PC-9 (cell line): ENCODE measurements around the gene BCL6B. TPM values are rescaled to one million over a fixed set of nuclear protein-coding genes. Genes with fewer than 3 reads are reported as not detected.
"Not testable (repeated sequence)": the region's sequence is repeated elsewhere in the genome, so short reads cannot be mapped to it uniquely, and the experiment has no call there.

Source experiments
- BruUV-seq: library from RNA; stranded (reverse); fragments of 400-500 nt; replicated peaks from 2 replicates; lab custom pipeline; 2021; lab: Mats Ljungman, UMichigan
- CTCF ChIA-PET: fragments of 300-600 bp; sonication (Branson Sonifier 250); formaldehyde crosslinking; loops from one replicate; lab custom pipeline; 2022; ENCODE audit warnings: antibody characterized with exemption; lab: Charles Lee
- POLR2A ChIA-PET: fragments of 300-600 bp; sonication (Branson Sonifier 250); formaldehyde crosslinking; loops from one replicate; lab custom pipeline; 2022; ENCODE audit warnings: antibody characterized with exemption; ENCODE audit not compliant: unreplicated experiment; lab: Charles Lee
- DNase-seq, 2 experiments: peaks; one replicate each; pipeline versions ENCODE4 v3.0.0 to v3.0.0-alpha.2; 2015 to 2022; ENCODE audit warnings: mixed read lengths in 1 of 2
- H2AFZ ChIP-seq: fragments of 200-600 bp; sonication (generic); 2 replicates; pipeline ENCODE4 v1.8.1; 2017; ENCODE audit warnings: antibody characterized with exemption
- H3F3A ChIP-seq: fragments of 200-600 bp; sonication (generic); 2 replicates; pipeline ENCODE4 v1.8.1; 2017; ENCODE audit warnings: antibody characterized with exemption, mild to moderate bottlenecking, low read depth; ENCODE audit not compliant: insufficient read depth
- H3K27ac ChIP-seq: fragments of 200-600 bp; sonication (generic); 2 replicates; pipeline ENCODE4 v1.6.1; 2016; ENCODE audit warnings: mixed run types
- H3K27me3 ChIP-seq: fragments of 200-600 bp; sonication (generic); 2 replicates; pipeline ENCODE4 v1.6.1; 2016; ENCODE audit warnings: low read depth, mixed run types; ENCODE audit not compliant: insufficient read depth
- H3K36me3 ChIP-seq: fragments of 200-600 bp; sonication (generic); 2 replicates; pipeline ENCODE4 v1.6.1; 2016; ENCODE audit warnings: low read depth, mixed run types
- H3K4me1 ChIP-seq: fragments of 200-600 bp; sonication (generic); replicated peaks from 2 replicates; pipeline ENCODE4 v1.6.1; 2016; ENCODE audit warnings: mixed run types; ENCODE audit not compliant: insufficient read depth
- H3K4me2 ChIP-seq: fragments of 200-600 bp; sonication (generic); 2 replicates; pipeline ENCODE4 v1.6.1; 2017; ENCODE audit warnings: mixed run types
- H3K4me3 ChIP-seq: fragments of 200-600 bp; sonication (generic); 2 replicates; pipeline ENCODE4 v1.6.1; 2016; ENCODE audit warnings: mixed run types
- H3K79me2 ChIP-seq: fragments of 200-600 bp; sonication (generic); 2 replicates; pipeline ENCODE4 v1.6.1; 2017; ENCODE audit warnings: low read depth, mixed run types
- H3K9me2 ChIP-seq: fragments of 200-600 bp; sonication (generic); 2 replicates; pipeline ENCODE4 v1.8.1; 2017; ENCODE audit warnings: mild to moderate bottlenecking; ENCODE audit not compliant: insufficient read depth
- H3K9me3 ChIP-seq: fragments of 200-600 bp; sonication (generic); 2 replicates; pipeline ENCODE4 v1.8.1; 2016; ENCODE audit warnings: low read depth; ENCODE audit not compliant: insufficient read depth
- H4K20me1 ChIP-seq: fragments of 200-600 bp; sonication (generic); 2 replicates; pipeline ENCODE4 v1.8.1; 2017; ENCODE audit not compliant: insufficient read depth
- EZH2 ChIP-seq: fragments of 200-600 bp; sonication (generic); IDR thresholded peaks from 2 replicates; pipeline ENCODE4 v1.8.0; 2017; ENCODE audit warnings: antibody characterized with exemption, low read depth
- intact Hi-C: fragments of 100-400 bp; cut with micrococcal nuclease; formaldehyde crosslinking; loops from one replicate; pipeline ENCODE4 v1.10.0; 2022; ENCODE audit not compliant: unreplicated experiment
- total RNA-seq: library from RNA; stranded (reverse); gene quantifications from 2 replicates; pipeline ENCODE4 v1.2.3, GENCODE V29; 2021
- TF ChIP-seq, protein P1 (sequence below): fragments of 200-600 bp; sonication (generic); conservative IDR thresholded peaks from 2 replicates; pipeline ENCODE4 v1.6.1; 2017; ENCODE audit warnings: mixed run types, antibody characterized with exemption, mild to moderate bottlenecking, moderate library complexity

BCL6B gene
- total RNA-seq, 1 experiment from 2014 or later, result 0.28 TPM

DNA sequence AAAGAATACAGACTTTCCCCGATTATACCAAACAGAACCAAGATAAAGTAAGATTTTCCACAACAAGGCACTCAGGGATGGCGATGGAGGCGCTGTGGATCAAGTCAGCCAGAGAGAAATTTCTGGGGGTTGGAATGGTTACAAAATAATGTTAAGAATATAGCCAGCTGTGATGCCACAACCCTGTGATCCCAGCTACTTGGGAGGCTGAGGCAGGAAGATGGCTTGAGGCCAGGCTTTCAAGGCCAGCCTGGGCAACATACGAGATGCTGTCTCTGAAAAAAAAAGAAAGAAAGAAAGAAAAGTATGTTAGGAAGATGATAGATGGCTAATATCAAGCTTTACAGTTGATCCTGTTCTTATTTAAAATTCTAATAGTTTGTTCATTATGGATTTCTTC lies 37.6 kb upstream of the BCL6B start:
- CTCF ChIA-PET, result interaction anchor here (0.6 to 0.7 kb wide), 3 partner anchors 71 to 998 kb away, joined by 3 to 4 read pairs (median 3); no protein-coding TSS in a partner anchor

DNA sequence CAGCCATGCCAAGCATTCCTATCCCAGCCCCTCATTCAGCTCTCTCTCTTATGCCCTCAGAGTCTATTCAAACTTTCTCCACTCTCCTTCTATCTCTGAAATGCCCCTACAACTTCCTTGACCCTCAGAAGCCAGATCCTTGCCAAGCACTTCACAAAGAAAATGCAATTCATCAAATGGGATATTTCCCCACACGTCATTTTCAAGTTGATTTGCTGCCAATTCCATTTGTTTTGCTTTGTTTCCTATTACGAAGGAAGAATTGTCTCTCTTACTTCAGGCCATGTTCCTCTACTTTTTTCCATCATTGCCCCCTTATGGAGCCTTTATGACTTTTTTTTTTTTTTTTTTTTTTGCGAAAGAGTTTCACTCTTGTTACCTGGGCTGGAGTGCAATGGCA lies 36.2 kb upstream of the BCL6B start:
- no TSS peak for BruUV-seq

More for the DNA sequence above, 37.6 kb upstream of the BCL6B start:
- Histone ChIP-seq H3F3A (no peaks in the 10 kb centered on the region), H3K4me2 (no peak overlapping the region), H3K9me2 (no peaks in the 10 kb centered on the region), H3K27me3 (no peaks in the 10 kb centered on the region), H4K20me1 (no peaks in the 10 kb centered on the region), H3K27ac (no peak overlapping the region), H3K79me2 (no peaks in the 10 kb centered on the region), H3K36me3 (no peaks in the 10 kb centered on the region), H3K4me3 (no peak overlapping the region), H2AFZ (no peak overlapping the region), H3K4me1 (no peaks in the 10 kb centered on the region), H3K9me3 (no peaks in the 10 kb centered on the region)
- TF ChIP-seq EZH2, result no peak
- BruUV-seq, result no TSS peak
- DNase-seq, result no peak
- intact Hi-C loops, result no loop called here
- POLR2A ChIA-PET, result no interaction called here

DNA sequence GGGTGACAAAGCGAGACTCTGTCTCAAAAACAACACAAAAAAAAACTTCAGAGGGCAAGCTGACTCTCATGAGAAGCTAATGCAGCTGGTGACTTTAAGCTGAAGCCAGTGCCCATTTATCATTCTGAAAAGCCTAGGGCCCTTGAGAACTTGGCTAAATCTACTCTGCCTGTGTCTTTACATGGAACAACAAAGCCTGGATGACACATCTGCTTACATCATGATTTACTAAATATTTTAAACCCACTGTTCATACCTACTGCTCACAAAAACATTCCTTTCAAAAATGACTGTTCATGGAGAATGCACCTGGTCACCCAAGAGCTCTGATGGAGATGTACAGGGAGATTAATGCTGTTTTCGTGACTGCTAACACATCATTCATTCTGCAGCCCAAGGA lies 33.1 kb upstream of the BCL6B start:
- Histone ChIP-seq H3K4me1 (no peaks in the 10 kb centered on the region), H3K9me2 (no peaks in the 10 kb centered on the region), H4K20me1 (no peaks in the 10 kb centered on the region), H3K36me3 (no peaks in the 10 kb centered on the region), H3K27me3 (no peaks in the 10 kb centered on the region), H3K79me2 (no peaks in the 10 kb centered on the region), H2AFZ (no peak overlapping the region), H3K4me2 (no peak overlapping the region), H3F3A (0 out of 2 replicates have a peak, but pooled peaks cover 3% of the 10 kb centered on the region), H3K4me3 (no peak overlapping the region), H3K9me3 (no peaks in the 10 kb centered on the region), H3K27ac (no peak overlapping the region)
- intact Hi-C loops, result no loop called here
- no peak for DNase-seq
- no peak for TF ChIP-seq EZH2
- TF ChIP-seq, protein P1, sequence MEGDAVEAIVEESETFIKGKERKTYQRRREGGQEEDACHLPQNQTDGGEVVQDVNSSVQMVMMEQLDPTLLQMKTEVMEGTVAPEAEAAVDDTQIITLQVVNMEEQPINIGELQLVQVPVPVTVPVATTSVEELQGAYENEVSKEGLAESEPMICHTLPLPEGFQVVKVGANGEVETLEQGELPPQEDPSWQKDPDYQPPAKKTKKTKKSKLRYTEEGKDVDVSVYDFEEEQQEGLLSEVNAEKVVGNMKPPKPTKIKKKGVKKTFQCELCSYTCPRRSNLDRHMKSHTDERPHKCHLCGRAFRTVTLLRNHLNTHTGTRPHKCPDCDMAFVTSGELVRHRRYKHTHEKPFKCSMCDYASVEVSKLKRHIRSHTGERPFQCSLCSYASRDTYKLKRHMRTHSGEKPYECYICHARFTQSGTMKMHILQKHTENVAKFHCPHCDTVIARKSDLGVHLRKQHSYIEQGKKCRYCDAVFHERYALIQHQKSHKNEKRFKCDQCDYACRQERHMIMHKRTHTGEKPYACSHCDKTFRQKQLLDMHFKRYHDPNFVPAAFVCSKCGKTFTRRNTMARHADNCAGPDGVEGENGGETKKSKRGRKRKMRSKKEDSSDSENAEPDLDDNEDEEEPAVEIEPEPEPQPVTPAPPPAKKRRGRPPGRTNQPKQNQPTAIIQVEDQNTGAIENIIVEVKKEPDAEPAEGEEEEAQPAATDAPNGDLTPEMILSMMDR, result no peak
- BruUV-seq, result TSS peak; percentile 8
- ChIA-PET POLR2A (interaction anchor here (0.7 kb wide), 2 partner anchors 11 to 35 kb away, joined by 3 to 5 read pairs; no protein-coding TSS in a partner anchor), CTCF (no interaction called here)

More for the DNA sequence above, 36.2 kb upstream of the BCL6B start:
- ChIA-PET POLR2A (no interaction called here), CTCF (no interaction called here)
- no peak for DNase-seq
- Histone ChIP-seq H2AFZ (no peak overlapping the region), H3F3A (no peaks in the 10 kb centered on the region), H3K4me3 (no peak overlapping the region), H4K20me1 (no peaks in the 10 kb centered on the region), H3K27ac (no peak overlapping the region), H3K4me1 (no peaks in the 10 kb centered on the region), H3K4me2 (no peak overlapping the region), H3K79me2 (no peaks in the 10 kb centered on the region), H3K27me3 (no peaks in the 10 kb centered on the region), H3K36me3 (no peaks in the 10 kb centered on the region), H3K9me3 (no peaks in the 10 kb centered on the region), H3K9me2 (no peaks in the 10 kb centered on the region)
- no peak for TF ChIP-seq EZH2
- TF ChIP-seq, protein P1, result no peak
- intact Hi-C loops, result no loop called here

DNA sequence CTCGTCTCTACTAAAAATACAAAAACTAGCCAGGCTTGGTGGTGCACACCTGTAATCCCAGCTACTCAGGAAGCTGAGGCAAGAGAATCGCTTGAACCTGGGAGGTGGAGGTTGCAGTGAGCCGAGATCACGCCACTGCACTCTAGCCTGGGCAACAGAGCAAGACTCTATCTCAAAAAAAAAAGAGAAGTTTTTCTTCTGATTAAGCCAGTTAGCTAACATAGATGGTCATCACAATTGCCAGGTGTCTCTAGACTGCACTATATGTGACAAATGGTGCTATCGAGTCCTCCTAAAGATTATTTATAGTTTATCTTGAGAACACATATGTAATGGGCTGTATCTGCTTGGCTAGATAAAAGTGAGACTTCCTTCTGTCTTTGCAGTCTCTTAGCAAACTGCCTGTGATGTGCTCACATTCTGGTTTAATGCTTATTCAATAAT lies 29.2 kb upstream of the BCL6B start:
- H3K4me1 ChIP-seq, H3K36me3 ChIP-seq, H3K79me2 ChIP-seq, H4K20me1 ChIP-seq, BruUV-seq, H3K4me2 ChIP-seq, H3K27me3 ChIP-seq, H2AFZ ChIP-seq, H3K9me2 ChIP-seq, CTCF ChIA-PET, POLR2A ChIA-PET, H3F3A ChIP-seq, H3K9me3 ChIP-seq, DNase-seq, intact Hi-C loops, H3K4me3 ChIP-seq, H3K27ac ChIP-seq: not testable (repeated sequence)
